H1 (cell line): ENCODE results near the gene UBE2A. TPM values are rescaled to one million over a fixed set of nuclear protein-coding genes. Genes with fewer than 3 reads are reported as not detected.

Experiments
- polyA plus RNA-seq, 7 experiments: library from polyadenylated mRNA; depleted of rRNA in 3 of 7; stranded (reverse) in 5 of 7; unstranded in 2 of 7; fragments of >200 nt in 5 of 7; fragments of 200-250 nt in 2 of 7; gene quantifications; 1 replicate in 5 of 7; 2 replicates in 1 of 7; 4 replicates in 1 of 7; pipeline versions ENCODE4 v1.2.1 to v1.2.3, GENCODE V29; 2011 to 2013; ENCODE audit warnings: missing spikeins in 2 of 7, mixed read lengths in 2 of 7
- total RNA-seq: library from RNA; stranded (reverse); fragmentation: NEBNext Ultra II Directional; extraction: Animal tissue kit (Norgen Biotek cat#: 25700); gene quantifications from 2 replicates; pipeline ENCODE4 v1.2.1, GENCODE V29; 2021

UBE2A gene
- total and polyA plus RNA-seq, 2 of the 8 experiments (the other 6 are each of a cell fraction or from before 2014, with no cell fraction given), result 24.8 to 43.9 TPM

Other genes starting within 250 kb of the UBE2A start
- gene SLC25A43, start 175.2 kb upstream of the UBE2A start, total RNA-seq, result 4.6 and 5.8 TPM in 2 replicates
- 3.1 and 4.1 TPM in 2 replicates for gene SLC25A43, start 175.2 kb upstream of the UBE2A start, polyA plus RNA-seq (2011; rRNA removed)
- gene SLC25A5, start 106.1 kb upstream of the UBE2A start, total RNA-seq, result 512 and 520 TPM in 2 replicates
- 727 and 851 TPM in 2 replicates for gene SLC25A5, start 106.1 kb upstream of the UBE2A start, polyA plus RNA-seq (2011; rRNA removed)
- gene STEEP1, start 9.2 kb upstream of the UBE2A start, total RNA-seq, result 26.0 and 29.7 TPM in 2 replicates
- 9.2 and 9.9 TPM in 2 replicates for gene STEEP1, start 9.2 kb upstream of the UBE2A start, polyA plus RNA-seq (2011; rRNA removed)
- 11.4 and 12.3 TPM in 2 replicates for gene NKRF, start 31.9 kb downstream of the UBE2A start, total RNA-seq
- gene NKRF, start 31.9 kb downstream of the UBE2A start, polyA plus RNA-seq (2011; rRNA removed), result 3.1 and 3.8 TPM in 2 replicates
- 27.9 and 31.0 TPM in 2 replicates for gene SEPTIN6, start 118.6 kb downstream of the UBE2A start, total RNA-seq
- gene SEPTIN6, start 118.6 kb downstream of the UBE2A start, polyA plus RNA-seq (2011; rRNA removed), result 38.6 and 42.6 TPM in 2 replicates
- 1.7 and 1.8 TPM in 2 replicates for gene SOWAHD, start 184.0 kb downstream of the UBE2A start, total RNA-seq
- 2.6 and 2.9 TPM in 2 replicates for gene SOWAHD, start 184.0 kb downstream of the UBE2A start, polyA plus RNA-seq (2011; rRNA removed)
- 1,901 and 1,942 TPM in 2 replicates for gene RPL39, start 217.1 kb downstream of the UBE2A start, total RNA-seq
- 1,054 and 2,394 TPM in 2 replicates for gene RPL39, start 217.1 kb downstream of the UBE2A start, polyA plus RNA-seq (2011; rRNA removed)